Kidney capillary endothelial cell (primary cell): Measurements from ENCODE around the gene UGT1A4.

Experiments used
- DNase-seq: peaks from one replicate; pipeline ENCODE4 v3.0.0-alpha.2; 2018; ENCODE audit warnings: low spot score

UGT1A4 gene

DNA sequence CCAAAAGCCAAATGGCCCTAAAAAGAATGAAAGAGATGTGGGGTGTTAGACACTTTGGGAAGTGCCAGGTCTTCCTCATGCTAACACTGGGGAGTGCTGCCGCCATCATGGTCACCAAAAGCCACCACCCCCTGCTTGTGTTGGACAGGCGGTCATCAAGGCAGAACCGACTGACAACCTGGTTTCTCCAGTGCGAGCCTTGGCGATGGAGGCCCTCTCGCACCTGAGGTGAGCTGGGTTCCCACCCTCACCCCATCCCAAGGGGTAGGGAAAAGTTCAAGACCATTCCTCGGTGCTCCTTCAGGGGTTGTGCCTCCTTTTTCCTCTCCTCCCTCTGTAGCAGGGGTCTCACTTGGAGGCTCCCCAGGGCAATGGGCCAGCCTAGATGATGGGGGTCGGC is 93.2 kb downstream of the UGT1A4 start:
- DNase-seq: no peak

DNA sequence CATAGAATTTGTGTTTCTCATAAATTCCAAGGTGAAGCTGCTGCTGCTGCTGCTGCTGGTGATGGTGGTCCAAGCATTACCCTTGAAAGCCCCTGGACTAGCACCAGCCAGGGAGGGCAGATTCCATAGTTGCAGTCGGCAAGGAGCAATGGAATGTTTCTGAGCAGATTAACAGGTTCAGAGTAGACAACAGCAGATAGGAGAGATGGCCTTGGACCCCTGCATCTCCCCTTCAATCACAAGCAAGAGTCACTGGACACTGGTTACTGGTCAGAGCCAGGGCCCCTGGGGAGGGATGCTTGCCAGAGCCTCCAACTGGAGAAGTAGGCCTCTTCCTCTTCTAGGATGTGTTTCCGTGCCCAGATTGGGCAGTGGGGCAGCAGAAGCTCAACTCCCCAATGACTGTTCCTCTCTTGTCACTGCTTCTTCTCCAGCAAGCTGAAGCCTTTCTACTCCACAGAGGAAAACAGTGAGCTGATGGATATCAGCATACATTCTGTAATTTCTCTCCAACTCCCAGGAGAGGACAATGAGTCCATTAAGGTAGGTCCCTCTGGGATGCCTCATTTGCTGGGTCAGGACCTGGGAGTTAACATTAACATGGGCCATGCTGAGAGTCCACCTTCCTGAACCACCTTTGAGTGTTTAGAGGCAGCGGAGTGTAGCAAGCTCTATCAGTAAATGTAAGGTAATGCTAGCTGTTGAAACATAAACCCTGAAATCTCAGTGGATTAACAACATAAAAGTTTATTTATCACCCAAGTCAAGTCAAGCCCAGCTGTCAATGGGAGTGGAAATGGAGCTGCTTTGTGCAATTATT is 94.9 kb downstream of the UGT1A4 start:
- DNase-seq: no peak

DNA sequence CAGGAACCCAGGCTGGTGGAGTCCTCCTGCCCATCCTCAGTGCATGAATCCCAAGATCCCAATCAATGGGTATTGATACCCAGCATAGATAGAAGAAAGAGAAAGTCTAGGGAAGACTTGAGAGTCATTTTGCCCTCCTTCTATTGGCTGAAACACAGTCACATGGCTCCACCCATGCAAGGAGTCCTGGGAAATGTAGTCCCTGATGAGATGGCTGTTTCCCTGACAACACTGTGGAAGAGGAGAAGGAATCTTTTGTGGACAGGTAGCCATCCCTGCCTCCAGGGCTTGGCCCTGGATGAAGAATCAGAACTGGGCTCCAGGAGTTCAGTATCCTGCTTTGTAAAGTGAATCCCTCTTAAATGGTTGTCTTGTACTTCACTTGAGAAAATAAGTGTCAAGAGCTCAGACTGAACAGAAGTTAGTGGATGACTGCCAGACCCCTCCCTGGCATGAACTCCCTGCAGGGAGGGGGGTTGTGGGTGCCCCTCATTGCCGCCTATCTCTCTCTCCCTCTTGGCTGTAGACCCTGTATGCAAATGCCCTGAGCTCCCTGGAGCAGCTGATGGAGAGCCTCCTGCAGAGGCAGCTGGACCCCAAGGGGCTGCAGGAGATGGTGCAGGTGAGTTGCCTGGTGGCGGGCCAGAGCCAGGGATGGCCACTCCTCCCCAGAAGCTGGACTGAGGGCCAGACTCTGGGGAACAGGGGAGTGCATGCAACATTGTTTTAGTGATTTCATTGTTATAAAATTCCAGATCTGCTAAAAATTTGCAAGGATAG is 95.7 kb downstream of the UGT1A4 start:
- DNase-seq: no peak

DNA sequence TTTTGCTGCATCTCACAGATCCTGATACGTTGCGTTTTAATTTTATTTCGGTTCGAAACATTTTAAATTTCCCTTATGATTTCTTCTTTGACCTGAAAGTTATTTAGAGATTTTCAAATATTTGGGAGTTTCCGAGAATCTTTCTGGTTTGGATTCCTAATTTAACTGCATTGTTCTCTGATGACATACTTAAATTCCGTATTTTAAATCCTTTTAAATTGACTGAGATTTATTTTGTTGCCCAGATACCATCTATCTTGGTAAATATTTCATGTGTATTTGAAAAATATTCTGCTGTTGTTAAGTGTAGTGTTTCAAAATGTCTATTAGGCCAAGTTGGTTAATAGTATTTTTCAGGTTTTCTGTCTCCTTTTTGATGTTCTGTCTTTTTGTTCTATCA is 97.3 kb downstream of the UGT1A4 start:
- DNase-seq: no peak

DNA sequence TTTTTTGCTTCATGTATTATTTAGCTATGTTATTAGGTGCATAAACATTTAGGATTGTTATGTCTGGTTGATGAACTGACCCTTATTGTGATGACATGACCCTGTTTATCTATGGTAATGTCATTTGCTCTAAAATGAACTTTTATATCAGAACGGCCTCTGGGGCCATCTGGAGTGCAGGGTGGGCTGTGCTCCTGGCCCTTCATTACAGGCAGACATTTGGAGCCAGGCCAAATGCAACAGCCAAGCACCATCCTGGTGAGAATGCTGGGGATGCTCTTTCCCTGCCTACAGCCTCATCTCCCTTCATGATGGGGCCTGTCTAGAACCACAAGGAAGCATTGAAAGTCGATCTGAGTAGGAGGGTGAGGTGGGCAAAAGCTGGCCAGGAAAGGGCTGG is 97.8 kb downstream of the UGT1A4 start:
- DNase-seq: no peak

DNA sequence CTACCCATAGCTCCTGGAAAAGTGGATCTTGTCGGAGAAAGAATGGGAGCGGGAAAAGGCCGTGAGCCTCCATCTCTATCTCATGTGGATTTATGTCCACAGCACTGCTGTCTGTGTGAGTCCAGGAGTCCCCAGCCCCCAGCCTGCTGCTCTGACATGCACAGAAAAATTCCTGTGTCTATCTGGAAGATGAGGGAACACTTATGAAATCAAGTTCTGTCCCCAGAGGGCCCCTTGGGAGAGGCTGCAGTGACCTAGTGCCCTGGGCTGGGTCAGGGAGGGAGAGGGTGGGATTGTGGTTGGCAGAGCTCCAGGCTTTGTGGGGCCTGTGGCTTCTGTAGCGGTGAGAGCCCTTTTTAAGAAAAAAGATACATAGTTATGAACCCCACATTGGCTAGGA is 98.2 kb downstream of the UGT1A4 start:
- no peak for DNase-seq

DNA sequence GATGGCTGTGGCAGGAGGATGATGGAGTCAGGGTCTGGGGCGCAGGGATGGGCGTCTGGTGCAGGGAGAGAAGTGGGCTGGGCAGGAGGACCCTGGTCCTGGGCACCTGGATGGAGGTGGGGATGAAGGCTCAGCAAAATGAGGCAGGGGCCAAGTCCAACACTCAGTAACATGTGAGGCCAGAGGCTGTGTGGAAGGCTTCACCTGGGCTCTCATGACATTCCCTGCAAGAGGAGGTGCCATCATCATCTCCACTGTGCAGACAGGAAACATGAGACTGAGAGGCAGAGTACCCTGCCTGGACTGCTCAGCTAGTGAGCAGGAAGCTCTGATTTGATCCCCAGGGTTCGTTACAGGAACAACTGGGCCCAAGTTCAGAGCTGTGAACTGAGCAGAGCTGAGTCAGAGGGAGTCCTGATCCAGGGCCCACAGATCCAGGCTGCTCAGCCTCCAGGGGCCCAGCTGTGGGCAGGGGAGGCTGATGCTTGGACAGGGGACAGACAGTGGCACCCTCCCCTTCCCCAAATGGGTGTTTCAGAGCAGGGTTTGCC is 98.9 kb downstream of the UGT1A4 start:
- DNase-seq: no peak

DNA sequence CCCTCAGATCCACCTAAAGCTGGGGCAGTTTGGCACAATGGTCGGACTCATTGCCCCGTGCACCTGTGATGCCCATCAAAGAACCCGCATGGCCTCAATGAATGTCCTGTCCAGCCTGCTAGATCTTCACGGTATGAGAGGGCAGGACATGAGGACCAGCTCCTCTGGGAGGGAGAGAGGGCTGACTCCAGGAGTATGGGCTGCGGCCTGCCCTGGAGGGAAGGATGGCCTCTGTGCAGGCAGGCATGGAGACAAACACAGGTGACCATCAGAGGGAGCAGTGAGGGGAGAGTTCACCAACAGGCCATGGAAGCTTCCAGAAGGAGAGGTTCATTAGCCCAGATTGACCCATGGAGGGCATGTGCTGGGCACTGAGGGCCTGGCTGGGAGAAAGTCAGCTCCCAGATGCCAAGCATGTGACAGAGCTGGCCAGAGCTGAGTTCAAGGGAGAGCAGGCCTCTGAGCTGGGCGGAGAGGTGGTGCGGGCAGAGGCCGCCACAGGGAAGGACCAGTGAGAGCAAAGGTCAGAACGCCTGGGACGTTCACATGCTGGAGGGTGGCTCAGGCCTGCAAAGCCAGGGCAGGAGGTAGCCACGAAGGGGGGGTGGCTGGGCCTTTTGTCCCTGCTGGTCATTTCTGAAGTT is 99.6 kb downstream of the UGT1A4 start:
- no peak for DNase-seq

DNA sequence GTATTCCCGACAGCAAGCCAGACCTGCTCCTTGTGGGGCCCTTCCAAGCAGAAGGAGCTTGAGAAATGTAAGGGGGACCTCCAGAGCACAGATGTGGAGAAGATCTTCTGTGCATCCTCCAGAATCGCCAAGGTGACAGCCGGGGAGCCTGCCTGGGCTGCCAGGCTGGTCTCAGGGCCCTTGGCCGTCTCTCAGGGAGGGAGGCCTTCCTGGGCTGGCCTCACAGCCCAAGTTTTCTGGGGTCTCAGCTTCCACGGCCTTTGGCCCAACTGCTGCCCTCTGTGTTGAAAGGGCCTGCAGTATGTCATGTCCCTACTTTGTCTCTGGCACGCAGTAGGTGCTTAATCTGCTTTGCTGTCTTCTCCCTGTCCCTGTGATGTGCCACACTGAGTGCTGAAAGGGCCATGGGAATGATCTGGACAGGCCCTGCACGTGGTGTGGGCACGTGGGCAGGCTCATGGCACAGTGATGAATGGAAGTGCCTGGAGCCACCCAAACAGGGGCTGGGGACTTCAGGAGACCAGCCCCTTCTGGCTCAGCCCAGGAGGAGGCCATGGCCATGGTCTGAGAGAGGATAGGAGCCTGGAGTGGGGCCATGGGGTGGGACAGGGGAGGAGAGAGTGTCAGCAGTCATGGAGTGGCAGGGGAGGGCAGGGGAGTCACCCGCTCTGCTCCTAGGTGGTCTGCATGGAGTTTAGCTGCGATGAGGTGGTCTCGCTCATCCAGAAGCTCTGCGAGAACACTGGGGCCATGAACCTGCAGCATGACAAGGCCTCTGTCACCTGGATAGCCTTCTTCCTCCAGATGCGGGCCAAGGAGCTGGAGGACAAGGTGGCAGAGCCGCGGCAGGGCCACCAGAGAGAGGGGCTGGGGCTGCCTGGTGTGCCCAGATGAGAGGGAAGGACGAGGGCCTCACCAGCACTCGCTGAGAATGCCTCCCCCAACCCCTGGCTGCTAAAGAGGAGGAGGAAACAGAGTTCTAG is 100.4 kb downstream of the UGT1A4 start:
- DNase-seq: no peak

DNA sequence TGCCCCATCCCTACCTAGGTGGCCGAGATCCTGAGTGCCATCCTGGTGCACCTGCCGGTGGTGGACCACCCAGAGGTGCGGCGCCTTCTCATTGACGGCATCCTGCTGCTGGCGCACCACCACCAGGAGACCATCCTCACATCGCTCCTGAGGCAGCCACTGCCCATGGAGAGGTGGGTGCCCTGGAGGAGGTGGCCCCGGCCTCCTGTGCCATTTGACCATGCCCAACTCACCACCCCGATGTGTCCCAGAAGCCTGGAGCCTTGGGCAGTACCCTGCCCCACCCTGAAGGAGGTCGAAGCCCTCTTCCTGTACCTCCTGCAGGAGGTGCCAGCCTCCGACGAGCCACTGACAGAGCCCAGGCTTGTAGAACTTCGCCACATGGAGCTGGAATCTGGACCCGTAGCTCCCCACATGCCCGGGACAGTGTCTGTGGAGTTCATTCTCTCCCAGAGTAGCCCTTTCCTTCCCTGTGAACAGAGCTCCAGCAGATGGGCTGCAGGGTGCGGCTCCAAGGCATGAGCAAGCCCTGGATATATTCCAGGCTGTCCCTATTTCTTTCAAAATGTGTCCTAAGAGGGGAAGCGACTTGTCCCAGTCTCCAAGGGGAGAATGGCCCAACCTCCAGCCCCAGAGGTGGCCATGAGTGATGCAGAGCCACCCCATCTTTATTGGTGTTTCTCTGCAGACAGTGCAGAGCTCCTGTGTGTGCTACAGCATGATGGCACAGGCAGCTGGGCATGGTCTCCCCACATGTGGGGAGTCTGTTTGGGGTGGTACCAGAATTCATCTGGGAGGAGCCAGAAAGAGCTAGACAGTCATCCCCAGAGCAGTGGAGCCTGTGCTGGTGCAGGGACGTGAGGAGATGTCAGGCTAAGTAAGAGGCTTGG is 101.6 kb downstream of the UGT1A4 start:
- DNase-seq: no peak

DNA sequence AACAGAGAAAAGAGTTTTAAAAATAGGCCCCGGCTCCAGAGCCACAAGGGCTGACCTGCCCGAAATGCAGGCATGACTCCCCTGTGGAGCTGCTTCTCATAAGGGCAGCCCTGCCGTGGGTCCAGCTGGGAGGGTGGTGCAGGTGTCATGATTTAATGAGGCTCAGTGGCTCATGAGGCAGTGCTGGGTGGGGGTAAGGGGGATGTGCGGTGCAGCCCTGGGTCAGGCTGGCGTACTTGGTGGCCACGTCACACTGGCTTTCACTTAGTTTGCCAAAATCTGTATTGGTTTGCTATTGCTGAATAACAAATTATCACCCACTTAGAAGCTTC is 102.2 kb downstream of the UGT1A4 start:
- no peak for DNase-seq

DNA sequence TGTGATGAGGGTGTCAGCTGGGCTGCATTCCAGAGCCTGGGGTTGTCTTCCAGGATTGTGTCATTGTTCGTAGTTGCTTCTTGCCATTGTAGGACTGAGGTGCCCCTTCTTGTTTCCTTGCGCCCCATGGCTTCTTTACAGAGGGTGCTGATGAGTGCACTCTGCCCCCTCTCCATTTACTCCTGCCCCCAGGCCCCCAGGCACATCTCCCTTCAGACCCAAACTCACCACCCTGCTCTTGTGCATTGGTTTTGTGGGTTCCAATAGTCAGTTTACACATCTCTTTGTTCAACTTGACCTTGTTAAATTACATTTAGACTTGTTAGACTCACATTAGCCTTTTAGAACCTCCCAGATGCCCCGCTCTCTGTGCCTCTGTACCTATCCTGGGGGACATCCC is 102.7 kb downstream of the UGT1A4 start:
- DNase-seq: no peak

DNA sequence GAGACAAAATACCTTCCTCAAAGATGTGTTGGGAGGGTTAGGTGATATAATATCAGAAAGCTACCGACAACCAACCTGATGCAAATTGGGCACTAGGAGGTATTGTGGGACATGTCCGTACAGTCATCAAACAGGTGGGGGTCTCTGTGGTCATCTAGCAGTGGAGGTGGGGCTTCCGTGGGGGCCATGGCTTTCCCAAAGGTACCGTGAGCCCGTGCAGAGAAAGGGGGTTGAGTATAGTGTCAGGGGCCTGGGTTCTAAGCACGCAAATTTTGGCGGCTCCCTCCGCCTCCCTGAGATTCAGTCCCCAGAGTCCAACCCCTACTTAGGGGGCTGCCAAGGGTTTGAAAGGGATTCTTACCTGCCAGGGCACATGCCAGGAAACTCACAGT is 103.2 kb downstream of the UGT1A4 start:
- no peak for DNase-seq

DNA sequence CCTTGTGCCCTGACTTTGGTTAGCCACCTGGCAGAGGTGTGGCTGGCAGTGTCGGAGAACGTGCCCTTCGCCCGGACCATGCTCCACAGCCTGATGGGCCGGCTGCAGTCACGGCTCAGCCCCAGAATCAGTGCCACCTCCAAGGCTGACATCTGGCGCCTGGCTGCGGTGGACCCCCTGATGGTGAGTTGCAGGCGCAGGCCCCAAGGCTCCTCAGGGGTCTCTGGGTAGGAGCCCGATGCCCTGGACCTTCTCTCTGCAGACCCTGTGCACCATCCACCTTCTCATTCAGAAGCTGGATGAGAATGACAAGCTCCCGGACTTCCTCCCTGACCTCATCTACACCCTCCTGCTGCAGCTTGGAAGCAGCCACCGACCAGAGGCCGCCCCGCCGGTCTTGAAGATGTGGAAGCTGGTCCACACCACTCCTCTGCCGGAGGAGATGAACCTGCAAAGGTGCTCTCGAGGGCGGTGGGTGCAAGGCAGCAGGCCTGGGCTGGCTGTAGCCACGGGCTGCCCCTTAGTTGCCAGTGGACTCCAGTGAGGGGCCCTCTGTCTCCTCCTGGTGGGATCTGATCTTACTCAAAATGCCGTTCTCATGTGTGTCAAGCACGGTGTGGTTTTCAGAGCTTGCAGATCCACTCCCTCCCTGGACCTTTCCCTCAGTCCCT is 103.7 kb downstream of the UGT1A4 start:
- no peak for DNase-seq
